Amniotic epithelial cell (primary cell): ENCODE results near the gene PRR33.
A peak's percentile ranks its signal among the peaks of the same experiment; 100 is the strongest.

Experiments used
- DNase-seq: peaks from one replicate; pipeline ENCODE4 v3.0.0-alpha.2; 2010; ENCODE audit warnings: low read depth

Gene PRR33

DNA sequence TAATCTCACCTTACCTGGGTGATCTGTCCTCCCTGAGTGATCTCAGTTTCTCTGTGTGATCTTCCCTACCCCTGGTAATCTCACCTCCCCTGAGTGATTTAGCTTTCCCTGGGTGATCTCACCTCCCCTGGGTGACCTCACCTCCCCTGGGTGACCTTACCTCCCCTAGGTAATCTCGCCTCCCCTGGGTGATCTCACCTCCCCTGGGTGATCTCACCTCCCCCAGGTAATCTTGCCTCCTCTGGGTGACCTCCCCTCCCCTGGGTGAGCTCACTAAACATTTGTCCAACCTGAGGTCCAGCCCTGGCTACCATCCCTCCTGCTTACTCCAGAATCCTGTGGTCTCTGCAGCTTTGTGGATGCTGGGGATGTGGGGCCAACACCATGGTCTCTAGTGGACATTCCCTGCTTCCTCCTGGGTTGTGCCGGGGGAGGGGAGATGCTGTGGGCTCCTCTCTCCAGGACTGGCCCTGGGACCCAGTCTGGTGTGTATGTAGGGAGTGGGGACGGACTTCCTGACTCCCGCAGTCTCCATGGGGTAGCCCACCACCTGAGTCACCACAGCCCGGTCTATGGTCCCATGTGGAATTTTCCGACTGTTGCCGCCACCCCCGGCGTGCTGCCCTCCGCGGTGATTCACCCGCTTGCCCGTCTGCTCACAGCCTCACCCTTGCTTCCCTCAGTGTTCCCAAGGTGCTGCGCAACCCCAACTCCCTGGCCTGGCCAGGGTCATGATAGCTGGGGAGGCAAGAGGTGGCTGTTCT, 28.9 kb downstream of the PRR33 start:
- DNase-seq: peak; percentile 68

DNA sequence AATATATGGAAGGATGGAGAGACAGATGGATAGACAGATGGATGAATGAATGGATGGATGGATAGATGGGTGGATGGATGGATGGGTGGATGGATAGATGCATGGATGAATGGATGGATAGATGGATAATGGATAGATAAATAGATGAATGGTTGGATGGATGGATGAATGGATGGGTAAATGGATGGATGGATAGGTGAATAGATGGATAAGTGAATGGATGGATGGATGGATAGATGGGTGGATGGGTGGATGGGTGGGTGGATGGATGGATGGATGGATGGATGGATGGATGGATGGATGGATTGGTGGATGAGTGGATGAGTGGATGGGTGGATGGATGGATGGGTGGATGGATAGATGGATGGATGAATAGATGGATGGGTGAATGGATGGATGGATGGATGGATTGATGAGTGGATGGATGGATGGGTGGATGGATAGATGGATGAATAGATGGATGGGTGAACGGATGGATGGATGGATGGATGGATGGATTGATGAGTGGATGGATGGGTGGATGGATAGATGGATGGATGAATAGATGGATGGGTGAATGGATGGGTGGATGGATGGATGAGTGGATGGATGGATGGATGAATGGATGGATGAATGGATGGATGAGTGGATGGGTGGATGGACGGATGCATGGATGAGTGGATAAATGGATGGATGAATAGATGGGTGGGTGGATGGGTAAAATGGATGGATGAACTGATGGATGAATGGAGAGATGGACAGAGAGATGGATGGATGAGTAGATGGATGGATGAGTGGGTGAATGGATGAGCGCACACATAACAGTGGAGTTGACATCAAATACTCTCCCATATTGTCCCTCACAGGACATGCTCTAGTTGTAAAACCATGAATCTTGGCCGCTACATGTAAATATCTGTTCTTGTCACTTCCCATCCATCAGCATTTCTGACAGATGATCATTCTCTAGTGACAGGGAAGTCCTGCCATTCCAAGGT, 30.0 kb downstream of the PRR33 start:
- DNase-seq: no peak

DNA sequence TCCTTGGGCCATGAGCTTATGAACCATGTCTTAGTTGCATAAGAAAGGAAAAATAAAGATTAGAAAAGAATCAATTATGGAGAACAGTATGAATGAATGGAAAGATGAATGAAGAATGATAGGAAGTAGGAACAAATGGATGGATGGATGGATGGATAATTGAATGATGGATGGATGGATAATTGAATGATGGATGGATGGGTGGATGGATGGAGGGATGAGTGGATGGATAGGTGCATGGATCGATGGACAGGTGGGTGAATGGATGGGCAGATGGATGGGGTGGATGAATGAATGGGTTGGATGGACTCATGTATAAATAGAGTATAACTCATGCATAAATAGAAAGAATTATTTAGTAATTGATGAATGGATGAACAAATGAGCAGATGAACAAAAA, 31.6 kb downstream of the PRR33 start:
- DNase-seq: no peak

DNA sequence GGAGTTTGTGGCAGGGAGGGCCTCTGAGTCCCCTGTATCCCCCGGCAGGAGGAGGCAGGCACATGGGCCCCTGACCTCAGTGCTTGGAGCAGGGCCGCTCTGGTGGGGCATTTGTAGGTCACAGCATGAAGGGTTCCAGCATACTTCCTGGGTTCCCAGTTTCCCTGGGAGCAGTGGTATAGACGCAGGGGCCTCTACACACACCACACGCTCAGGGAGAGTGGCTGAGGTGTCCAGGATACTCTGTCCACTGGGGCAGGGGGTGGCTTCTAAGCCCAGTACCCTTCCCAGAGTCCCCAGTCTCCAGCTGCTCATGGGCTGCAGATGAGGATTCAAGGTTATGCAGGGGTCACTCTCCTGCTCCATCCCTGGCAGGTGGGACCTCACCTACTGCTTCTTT, 32.7 kb downstream of the PRR33 start:
- DNase-seq: no peak

DNA sequence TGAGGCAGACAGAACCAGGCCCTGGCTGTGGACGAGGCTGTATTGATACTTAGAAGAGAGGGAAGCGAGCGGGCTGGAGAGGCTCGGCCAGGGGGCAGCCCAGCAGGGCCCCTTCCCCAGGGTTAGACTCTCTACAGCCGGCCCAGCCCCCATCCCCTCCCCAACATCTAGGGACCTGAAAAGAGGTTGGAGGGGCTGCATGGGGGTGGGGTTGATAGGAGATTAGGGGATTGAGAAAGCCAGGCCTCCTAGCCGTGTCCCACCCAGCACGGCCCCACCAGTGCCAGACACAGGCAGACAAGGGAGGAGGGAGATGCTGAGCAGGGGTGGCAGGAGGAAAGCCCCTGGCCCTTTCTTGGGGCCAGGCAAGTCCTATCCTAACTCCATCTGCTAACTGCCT, 33.1 kb downstream of the PRR33 start:
- no peak for DNase-seq

DNA sequence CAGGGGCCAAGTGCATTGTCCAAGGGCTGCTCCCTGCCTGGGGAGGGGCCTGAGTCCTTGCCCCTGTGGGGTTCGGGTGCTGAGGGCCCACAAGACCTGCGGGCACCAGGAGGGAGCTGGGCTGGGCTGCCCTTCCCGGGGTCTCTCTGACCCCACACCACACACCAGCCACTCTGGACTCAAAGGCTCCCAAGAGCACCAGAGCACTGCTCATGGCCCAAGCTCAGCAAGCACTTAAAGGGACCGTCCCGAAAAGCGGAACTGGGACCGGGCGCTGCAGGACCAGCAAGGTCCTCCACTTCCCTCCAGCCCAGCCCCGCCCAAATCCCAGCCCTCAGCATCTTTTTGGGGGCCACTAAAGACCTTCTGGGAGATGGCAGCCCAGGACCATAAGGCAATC, 33.5 kb downstream of the PRR33 start:
- no peak for DNase-seq

DNA sequence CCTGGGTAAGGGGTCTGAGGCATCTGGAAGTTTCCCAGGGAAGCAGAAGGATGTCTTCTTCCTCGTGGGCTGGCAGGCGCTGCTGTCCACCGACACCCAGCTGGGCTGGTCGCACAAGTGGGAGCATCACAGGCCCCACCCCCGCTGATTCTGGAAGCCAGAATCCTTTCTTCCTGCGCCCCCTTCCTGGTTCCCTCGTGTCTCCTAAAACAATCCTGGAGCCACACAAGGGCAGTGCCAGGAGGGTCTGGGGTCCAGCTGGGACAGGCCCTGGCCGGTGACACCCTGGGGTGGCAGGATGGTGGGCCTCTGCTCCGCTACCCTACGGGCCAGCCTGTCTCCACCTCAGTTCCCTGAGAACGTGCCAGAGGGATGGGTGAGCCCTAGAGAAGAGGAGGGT, 34.6 kb downstream of the PRR33 start:
- DNase-seq: no peak

DNA sequence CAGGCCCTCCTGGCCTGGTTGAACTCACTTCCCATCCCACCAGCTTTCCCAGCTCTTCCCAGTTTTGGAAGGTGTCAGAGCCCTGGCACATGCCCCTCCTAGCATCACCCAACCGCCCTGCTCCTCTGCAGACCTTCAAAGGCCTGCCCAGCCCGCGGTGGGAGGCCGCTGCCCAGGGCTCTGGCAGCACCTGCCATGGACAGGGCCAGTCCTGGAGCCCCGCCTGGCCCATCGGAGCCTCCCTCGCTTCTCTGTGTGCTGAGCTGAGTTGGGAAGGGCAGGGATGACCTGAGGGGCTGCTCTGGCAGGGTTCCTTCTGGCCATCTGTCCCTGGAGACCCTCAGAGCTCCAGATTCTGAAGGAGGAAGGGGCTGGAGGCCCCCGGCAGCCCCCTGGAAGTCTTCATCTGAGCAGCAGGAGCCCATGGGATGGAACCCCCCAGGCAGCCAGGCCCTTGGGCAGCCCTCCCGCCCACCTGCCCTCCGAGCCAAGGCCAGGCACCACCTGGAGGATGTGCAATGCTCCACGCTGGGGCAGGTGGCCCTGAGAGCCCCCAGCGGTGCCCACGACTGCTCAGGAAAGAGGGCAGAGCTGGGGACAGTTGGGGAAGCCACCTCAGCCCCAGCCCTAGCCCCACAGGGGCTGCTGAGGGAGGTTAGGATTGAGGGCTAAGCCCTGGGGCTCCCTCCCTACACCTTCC, 35.2 kb downstream of the PRR33 start:
- DNase-seq: no peak

DNA sequence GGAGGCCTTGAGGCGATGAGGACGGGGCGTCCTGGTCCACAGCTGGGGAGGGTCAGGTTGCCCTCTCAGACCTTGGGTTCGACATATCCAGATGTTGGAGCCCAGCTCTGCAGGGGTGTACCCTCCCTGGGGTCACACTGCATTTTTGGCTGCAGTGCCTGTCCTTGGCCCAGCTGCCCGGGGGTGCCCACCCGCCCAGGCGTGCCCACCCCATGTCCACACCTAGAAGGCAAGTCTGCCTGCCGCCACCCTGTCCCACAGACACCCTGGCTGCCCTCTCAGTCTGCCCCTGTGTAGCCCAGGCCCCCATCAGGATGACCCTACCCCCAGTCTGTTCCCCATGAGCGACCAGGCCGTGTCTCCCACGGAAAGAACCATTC, 35.8 kb downstream of the PRR33 start:
- no peak for DNase-seq

DNA sequence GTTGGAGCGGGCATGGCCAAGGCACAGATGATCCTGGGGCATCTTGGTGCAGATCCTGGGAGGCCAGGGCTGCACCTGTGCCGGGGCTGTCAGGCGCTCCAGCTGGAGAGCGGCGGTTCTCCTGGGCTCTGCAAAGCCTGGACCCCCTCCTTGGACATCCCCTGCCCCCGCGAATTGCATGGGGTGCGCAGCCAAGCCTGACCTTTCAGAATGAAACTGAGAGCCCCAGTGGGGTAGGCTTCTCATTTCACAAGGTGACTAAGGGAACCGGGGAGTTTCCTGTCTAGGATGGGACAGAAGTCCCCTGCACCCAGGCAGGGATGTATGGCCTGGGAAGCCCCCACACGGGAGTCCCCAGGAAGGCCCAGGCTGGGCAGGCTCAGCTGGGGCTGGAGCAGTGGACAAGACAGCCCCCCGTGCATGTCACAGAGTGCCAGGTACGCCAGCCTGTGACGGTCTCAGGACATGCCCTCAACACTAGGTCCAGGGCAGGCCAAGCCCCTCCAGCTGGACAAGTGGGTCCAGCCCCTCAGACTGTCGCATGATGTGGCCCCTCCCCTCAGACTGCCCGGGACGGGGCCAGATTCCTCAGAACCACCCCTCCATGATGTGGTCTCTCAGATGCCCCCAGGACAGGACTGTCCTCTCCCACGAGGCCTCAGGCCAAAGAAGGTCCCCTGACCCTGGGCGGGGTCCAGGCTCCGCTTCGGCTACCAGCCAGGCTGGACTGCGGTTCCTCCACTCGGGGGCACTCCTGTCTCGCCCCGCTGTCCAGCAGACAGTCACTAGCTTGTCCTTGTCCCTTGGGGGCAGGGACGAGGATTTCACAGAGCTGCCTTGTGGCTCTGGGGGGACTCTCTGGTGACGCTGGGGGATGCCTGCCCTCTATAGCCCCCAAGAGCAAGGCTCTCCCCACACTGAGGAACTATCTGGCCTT, 36.5 kb downstream of the PRR33 start:
- DNase-seq: no peak

DNA sequence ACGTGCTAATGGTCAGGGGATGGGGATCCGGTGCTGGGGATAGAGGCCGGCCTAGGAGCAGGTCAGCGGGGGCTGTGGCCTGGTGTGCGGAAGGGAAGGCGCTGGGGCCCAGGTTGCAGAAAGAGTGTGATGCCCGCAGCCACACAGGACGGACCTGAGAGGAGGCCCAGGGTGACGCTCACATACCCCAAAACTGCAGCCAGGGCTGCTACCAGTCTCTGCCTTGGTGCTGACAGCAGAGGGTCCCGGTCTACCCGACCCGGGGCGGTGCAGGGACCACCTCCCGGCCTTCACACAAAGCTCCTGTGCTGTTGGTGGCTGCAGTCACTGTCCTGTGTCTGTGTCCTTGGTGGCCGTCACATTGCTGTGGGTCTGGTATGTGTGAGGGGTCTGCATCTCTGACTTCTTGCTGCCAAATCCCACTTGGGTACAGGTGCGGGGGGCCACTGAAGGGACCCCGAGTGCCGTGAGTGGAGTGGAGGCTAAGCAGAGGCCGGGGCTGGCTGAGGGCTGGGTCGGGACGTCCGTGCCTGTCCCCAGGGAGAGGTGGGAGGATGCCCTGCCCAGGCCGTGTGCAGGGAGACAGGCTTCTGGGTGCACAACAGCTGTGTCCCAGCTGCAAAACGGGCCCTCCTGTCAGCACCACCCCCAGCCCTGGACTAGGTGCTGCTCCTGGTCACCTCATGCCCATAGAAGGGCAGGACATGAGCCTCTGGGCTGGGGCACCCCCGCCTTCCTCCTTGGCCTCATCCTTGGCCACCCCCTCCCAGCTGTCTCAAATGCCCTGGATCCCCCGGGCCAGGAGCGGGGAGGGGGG, 37.4 kb downstream of the PRR33 start:
- DNase-seq: no peak

DNA sequence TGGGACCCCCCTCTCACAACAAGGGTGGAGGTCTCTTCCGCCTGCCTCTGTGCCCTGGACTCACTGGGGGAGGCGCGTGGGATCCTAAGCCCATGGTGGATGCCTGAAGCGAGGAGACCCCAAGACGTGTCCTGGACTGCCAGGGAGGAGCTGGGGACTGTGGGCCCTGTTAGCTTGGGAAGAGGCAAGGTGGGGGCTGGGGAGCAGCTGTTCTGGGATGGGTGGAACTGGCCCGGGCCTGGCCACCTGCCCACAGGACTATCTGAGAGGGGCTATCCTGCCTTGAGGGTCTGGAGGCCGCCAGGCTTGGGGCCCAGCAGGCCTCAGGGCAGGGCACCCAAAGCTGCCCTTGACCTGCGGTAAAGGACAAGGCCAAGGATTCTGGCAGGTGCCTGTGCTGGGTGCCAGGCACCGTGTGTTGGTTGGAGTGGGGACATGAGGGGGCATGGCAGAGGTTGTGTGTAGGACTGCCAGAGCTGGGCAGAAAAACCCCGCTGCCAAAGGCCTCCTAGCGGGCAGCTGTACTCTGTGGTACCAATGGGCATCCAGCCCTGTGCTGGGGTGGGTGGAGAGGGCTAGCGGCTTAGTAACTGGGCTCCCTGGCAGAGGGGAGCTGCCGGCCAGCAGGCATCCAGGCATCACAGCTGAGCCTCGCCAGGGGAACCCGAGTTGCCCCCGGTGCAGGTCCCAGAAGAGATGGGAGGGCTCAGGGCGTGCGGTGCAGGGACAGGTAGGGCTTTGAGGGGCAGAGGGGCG, 38.1 kb downstream of the PRR33 start:
- DNase-seq: no peak

DNA sequence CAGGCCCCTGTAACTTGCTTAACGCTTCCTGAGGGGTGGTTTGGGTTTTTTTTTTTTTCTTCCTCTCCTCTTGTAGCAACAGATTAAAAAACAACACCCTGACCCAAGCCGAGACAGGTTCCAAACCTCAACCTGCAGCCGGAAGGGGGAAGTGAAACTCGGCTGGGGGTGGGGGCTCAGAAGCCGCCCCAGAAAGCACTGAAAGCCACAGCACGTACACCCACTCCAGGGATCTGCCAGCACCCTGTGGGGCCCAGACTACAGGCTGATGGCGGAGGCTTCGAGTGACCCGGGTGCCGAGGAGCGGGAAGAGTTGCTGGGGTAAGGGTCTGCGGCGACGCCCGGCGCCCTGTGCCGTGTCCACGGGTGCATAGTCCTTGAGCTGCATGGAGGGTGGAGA, 38.8 kb downstream of the PRR33 start, which contains the start of gene LSP1:
Gene LSP1, plus strand, starts transcription at position 208 of the 400 bp plus-strand sequence. Its CDS starts 61 bp downstream, at position 269.
- DNase-seq: no peak

DNA sequence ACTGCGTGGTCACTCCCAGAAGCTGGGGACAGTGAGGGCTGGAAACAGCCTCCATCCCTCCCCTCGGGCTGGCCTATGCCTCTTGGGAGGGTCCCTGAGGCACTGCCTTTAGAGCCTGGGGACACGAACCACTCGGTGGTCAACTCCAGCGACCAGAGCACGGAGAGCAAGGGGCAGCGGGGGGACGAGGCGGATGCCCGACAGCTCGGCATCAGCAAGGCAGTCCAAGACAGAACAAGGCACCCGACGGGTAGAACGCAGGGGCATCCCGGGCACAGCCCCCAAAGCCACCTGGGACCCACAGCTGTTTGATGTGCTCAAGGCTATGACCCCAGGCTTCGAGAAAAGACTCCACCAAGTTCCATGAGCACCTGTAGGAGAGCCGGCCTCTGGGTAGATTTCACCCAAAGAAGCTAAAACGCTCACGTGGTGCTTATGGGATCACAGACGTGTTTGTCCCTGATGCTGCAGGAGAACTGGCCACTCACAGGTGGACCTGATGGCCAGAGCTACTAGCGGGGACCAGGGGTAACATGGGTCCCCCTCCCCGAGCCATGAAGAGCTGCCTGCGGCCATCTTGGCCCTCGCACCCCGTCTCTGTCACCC, 39.3 kb downstream of the PRR33 start:
- no peak for DNase-seq

DNA sequence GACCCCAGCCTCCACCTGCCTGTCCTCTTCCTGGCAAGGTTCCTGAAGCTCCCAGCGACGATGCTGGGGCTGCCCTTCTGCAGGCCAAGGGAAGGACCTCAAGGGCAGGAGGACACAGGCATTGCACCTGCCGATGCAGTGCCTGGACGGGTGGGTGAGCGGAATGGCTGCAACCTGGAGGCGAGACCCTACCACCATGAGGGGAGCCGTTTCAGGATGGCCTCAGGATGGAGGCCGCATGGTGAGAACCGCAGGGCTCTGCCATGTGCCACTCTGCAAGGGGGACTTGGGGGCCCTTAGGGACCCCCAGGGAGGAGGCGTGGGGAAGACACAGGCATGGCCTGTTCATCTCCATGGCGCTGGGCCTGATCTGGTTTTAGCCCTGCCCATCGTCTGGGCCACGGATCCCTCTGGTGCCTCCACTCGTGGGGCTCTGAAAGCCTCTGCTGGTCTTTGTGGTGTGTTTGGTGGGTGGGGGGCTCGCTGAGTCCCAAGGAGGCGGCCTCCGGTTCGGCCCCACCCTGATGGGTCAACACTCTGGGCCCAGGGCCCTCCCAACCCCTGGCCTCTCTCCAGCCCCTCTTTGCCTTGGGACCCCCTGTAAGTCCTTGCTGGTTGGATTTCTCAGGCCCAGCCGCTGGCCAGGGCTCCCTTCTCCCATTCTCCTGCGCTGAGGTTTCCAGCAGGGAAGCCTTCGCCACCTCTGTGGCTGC, 40.1 kb downstream of the PRR33 start:
- no peak for DNase-seq

DNA sequence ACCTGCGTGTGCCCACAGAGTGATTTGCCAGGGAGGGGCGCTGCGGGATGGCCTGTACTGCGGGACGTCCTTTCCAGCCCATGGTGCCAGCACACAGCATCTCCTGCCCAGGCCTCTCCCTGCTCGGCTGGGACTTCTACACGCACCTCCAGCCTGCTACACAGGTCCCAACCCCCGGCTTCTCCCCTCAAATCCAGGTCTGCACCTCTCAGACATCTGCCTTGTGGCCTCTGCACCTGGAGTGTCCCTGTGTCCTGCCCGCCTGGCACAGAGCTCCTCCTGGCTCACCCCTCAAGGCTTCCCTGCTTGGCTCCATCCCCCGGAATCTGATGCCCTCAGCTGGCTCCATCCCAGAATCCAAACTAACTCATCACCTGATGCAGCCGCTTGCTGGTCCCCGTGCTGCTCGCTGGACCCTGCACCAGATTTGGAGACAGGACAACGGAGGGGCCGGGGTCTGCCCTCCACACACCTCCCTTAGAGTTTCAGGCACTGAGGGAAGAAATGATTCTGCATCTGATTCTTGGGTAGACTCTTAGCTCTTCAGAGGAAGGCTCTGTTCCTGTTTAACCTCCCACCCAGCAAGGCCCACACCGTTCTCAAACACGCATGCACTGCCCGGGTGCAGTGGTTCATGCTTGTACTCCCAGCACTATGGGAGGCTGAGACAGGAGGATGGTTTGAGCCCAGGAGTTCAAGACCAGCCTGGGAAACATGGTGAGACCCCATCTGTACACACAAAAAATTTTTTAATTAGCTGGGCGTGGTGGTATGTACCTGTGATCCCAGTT, 42.9 kb downstream of the PRR33 start:
- DNase-seq: no peak

DNA sequence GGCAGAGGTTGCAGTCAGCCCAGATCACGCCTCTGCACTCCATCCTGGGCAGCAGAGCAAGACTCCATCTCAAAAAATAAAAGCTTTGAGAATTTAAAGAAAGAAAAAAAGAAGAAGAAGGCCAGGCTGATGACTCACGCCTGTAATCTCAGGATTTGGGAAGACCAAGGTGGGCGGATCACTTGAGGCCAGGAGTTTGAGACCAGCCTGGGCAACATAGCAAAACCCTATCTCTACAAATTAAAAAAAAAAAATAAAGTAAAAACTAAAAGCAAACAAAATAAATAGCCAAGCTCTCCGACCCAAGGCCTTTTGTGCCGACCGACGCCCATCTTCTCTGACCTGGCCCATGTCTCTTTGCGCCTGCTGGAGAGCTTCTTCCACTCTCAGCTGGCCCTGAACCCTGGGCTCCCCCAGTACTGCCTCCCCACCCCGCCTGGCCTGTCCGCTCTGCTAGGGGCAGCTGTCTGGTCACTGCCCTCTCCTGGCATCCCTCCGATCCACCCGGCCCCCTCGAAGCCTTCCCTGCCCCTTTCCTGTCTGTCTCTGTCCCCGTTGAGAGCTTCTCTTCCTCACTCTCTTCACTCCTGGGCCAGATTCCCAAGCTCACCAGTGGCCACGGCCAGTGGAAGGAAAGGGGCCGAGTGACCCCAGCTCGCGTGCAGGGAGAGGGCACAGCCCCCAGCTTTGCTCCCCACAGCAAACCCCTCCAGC, 43.6 kb downstream of the PRR33 start:
- DNase-seq: peak; percentile 21
